ENCODE results near the gene TMEM220.

TMEM220 gene

GRCh38 chr17:10673312-10673711, 56.5 kb downstream of the TMEM220 start:
- CTCF ChIA-PET = no interaction called here
- POLR2A ChIA-PET (ENCODE audit: low non-redundant PET) = no interaction called here
- TF ChIP-seq CTCF (conservative IDR thresholded peaks at IDR 0.05; ENCODE audit: low read depth) = no peak
- no peak for DNase-seq (ENCODE audit: low spot score)
- H3K27ac ChIP-seq = no peak overlapping the region

GRCh38 chr17:10668775-10669174, 61.0 kb downstream of the TMEM220 start:
- CTCF ChIA-PET = no interaction called here
- no peak for TF ChIP-seq CTCF (conservative IDR thresholded peaks at IDR 0.05; ENCODE audit: low read depth)
- DNase-seq (ENCODE audit: low spot score) = peak; percentile 39
- no peak overlapping the region for H3K27ac ChIP-seq
- POLR2A ChIA-PET (ENCODE audit: low non-redundant PET) = no interaction called here

- no peak overlapping the region for H3K27ac ChIP-seq
- ChIA-PET POLR2A (ENCODE audit: low non-redundant PET) (no interaction called here), CTCF (no interaction called here)
- DNase-seq (ENCODE audit: low spot score) = no peak
- no peak for TF ChIP-seq CTCF (conservative IDR thresholded peaks at IDR 0.05; ENCODE audit: low read depth)
These were observed 62.9 kb downstream of the TMEM220 start for GRCh38 chr17:10666906-10667305.

GRCh38 chr17:10664571-10664970, 65.3 kb downstream of the TMEM220 start:
- no peak for TF ChIP-seq CTCF (conservative IDR thresholded peaks at IDR 0.05; ENCODE audit: low read depth)
- POLR2A ChIA-PET (ENCODE audit: low non-redundant PET) = no interaction called here
- CTCF ChIA-PET = interaction anchor here (0.9 kb wide), 1 partner anchor 18 kb away, joined by 3 read pairs; no protein-coding TSS in a partner anchor
- H3K27ac ChIP-seq = no peak overlapping the region
- DNase-seq (ENCODE audit: low spot score) = no peak
